ENCODE measurements around the gene BCL2.
A peak's percentile ranks its signal among the peaks of the same experiment; 100 is the strongest.

The BCL2 gene

GRCh38 chr18:63140038-63140450 lies 179.5 kb downstream of the BCL2 start:
- DNase-seq (ENCODE audit: low spot score) = no peak

GRCh38 chr18:63138436-63139340 lies 180.9 kb downstream of the BCL2 start:
- no peak for DNase-seq (ENCODE audit: low spot score)

DNA sequence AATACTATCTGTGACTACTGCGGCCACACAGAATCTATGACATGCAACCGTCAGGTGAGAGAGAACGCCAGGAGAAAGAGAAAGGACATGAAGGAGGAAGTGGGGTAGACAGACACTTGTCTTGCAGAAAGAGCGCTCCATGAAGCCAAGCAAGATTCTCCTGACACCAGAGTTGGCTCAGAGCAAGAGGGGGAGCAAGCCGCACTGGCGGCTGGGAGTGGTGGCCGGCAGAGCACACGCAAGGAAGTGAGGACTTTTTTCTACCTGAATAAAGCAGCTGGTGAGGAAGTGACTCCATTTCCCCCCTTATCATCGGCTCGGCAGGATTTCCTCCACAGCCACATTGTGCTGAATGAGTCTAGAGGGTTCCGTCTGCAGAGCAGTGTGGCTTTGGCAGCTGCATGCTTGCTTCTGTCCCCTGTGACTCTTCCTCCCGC lies 181.6 kb downstream of the BCL2 start:
- peak; percentile 36 for DNase-seq (ENCODE audit: low spot score)

DNA sequence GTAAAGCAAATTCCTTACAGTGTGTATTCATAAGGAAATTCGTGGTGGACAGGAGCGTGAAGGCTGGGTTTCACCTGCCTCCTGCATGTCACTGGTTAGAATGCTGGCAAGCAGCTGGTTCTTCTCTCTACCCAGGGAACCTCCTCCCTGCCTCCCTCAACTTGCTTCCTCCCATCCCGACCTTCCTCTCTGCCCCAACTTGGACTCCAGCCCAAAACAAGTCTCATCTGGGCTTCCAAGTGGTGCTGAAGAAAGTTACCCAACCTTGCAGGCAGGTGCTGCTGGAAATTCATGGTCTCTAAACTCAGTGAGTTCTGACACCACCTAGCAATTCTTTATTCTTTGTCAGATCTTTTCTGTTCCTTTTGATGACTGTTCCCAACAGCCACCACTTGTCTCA lies 184.5 kb downstream of the BCL2 start:
- DNase-seq (ENCODE audit: low spot score) = no peak

- DNase-seq (ENCODE audit: low spot score) = no peak
Measured at GRCh38 chr18:63132819-63133200, 186.8 kb downstream of the BCL2 start.

GRCh38 chr18:63131959-63132818 lies 187.4 kb downstream of the BCL2 start:
- DNase-seq (ENCODE audit: low spot score) = no peak

GRCh38 chr18:63131106-63131958 lies 188.2 kb downstream of the BCL2 start:
- DNase-seq (ENCODE audit: low spot score) = peak; percentile 64

DNA sequence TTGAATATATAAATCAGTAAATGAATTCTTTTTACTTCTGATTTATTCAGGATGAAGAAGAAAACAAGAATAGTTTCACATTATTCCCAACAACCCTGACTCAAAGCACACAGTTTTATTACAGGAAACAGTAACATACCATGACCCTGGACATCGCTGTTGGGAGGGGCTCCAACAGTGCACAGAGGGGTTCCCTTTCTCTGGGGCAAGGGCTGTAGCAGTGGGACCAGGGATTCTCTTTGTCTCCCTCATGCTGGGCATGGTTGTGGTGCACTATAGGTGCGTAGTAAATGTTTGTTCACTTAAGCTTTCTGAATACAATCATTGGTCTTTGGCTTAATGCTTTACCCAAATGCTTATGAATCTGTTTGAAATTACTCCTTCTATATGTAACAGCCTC lies 189.4 kb downstream of the BCL2 start:
- no peak for DNase-seq (ENCODE audit: low spot score)

DNA sequence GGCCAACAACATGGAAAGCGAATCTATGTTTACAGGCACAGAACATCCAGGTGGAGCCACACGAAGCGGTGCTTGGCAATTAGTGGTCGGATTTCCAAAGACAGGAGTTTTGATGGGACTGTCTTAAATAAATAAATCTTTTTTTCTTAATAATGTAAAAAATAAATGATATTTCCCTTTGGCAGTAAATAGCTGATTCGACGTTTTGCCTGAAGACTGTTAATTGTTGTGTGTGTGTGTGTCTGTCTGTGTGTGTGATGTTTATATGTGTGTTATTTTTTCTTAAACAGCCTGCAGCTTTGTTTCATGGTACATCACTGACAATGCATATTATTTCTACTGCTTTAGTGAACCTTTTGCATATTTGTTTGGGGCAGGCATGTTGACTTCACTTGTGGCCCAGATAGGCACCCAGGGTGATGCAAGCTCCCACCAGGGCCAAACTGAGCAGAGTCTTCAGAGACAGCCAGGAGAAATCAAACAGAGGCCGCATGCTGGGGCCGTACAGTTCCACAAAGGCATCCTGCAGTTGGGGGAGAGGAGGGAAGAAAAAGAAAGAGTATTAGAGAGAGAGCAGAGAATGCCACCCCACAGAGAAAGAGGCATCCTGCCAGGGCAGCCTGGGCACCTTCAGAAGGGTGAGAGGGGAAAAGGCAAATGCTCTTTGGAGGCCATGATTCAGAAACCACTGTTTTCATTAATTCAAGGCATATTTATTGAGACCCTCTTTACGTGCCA lies 191.2 kb downstream of the BCL2 start:
- DNase-seq (ENCODE audit: low spot score) = no peak

DNA sequence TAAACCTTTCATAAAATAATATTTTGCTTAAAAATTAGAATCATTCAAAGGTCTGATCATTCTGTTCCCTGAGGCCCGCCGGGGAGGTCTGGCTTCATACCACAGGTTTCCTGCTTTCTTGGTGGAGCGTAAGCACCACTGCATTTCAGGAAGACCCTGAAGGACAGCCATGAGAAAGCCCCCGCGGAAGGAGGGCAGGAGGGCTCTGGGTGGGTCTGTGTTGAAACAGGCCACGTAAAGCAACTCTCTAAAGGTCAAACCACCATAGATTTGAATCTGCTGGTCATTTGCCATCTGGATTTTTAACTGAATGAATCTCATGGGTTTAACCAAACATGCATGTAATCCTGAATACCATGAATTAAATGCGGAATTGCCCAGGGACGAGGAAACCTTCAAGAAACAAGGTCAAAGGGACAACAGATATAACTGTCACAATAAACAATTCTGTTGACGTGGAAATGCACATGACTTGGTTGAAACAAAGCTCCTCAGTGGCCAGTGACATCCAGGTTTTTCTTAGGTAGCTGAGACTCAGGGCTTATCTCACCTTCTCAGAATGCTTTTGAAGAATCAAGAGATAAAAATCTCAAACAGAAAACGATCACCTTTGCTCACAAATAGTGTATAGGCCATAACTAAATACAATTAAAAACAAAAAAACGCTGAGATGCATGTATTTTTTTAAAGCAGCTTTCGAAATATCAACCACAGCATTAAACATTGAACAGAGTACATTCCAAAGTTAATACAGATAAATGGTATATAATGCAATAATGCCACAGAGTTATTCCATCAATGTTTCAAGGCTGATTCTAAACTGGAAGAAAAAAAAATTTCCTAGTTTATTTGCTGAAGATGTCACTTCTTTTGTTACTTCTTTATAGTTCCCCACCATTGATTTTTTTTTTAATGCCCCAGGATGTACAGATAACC lies 193.2 kb downstream of the BCL2 start:
- no peak for DNase-seq (ENCODE audit: low spot score)

GRCh38 chr18:63120620-63121019 lies 198.9 kb downstream of the BCL2 start:
- no peak for DNase-seq (ENCODE audit: low spot score)

- peak; percentile 60 for DNase-seq (ENCODE audit: low spot score)
Measured at GRCh38 chr18:63119647-63120046, 199.9 kb downstream of the BCL2 start.

DNA sequence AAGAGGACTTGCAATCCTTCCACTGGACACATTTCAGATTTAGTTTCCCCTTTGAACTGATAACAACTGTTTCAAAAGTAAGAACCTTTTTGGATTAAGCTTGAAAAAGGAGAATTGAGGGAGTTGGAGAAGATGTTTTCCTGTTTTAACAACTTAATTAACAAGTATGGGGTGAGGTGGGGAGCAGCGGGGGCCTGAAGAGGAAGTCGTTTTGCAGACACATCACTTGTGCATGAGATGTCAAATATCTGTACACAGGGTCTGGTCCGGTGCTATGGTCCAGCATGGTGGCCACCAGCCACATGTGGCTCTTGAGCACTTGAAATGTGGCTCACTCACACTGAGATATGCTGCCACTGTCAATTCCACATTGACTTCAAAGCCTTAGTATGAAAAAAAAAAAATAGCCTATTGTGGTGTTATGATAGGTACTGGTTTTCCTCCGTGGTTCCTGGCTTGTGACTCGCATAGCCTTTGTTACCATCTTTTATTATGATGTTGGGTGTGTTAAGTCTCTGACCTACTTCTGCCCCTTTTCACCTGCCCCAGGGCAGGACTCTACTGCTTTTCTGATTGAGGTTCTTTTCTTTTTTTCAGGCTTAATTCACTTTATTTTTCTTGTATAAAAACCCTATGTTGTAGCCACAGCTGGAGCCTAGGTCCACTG lies 205.5 kb downstream of the BCL2 start:
- DNase-seq (ENCODE audit: low spot score) = no peak

DNA sequence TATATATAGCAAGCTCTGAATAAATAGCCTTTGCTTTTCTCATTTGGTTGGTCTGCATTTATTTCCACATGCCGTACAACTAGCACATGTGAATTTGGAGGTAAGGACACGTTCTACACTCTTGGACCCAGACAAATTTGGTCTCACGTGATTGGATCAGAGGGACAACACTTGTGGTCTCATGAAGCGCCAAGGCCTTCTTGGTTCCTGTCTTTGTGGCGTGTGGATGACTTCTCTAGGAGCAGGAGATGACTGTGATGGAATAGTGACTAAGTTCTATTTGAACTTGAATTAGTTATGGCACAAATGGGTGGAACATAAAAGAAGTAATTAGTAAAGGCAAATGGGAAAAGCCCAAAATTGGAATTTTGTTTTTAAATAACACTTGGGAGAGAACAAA lies 206.9 kb downstream of the BCL2 start:
- DNase-seq (ENCODE audit: low spot score) = no peak

GRCh38 chr18:63111671-63112402 lies 207.7 kb downstream of the BCL2 start:
- DNase-seq (ENCODE audit: low spot score) = no peak

- no peak for DNase-seq (ENCODE audit: low spot score)
Measured at GRCh38 chr18:63109802-63110201, 209.8 kb downstream of the BCL2 start.

DNA sequence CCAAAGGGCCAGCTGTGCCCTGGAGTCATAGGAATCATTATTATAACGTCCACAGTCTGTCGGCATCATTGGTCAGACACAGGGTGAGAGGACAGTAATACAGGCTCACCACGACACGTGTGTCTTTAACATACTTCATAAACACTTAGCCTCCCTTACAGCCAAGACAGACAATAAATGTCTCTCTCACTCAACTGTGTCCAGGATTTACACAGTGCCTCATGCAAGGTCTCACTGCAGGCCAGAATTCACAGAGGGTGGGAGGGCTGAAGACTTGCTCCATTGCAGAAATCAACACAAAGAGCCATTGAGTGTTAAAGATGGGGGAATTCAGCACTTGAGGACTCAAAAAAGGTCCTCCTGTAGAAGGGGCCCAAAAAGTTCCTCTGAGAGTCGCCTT lies 210.5 kb downstream of the BCL2 start:
- no peak for DNase-seq (ENCODE audit: low spot score)

GRCh38 chr18:63107931-63108330 lies 211.6 kb downstream of the BCL2 start:
- DNase-seq (ENCODE audit: low spot score) = no peak

Measured in pons (tissue), 1 donor.